GM23338 (cell line): ENCODE data around the gene CDYL. TPM values are rescaled to one million over a fixed set of nuclear protein-coding genes. Genes with fewer than 3 reads are reported as not detected.

Source experiments
- ATAC-seq: fragments of 200-7000 bp; cut with Tn5 transposase; 3 replicates; pipeline ENCODE4 v1.9.1; 2020
- DNase-seq: peaks from one replicate; pipeline ENCODE4 v3.0.0-alpha.2; 2015; ENCODE audit warnings: low spot score
- H2AFZ ChIP-seq: fragments of 200-600 bp; sonication (generic); 2 replicates; pipeline ENCODE4 v1.8.0; 2016; ENCODE audit warnings: antibody characterized with exemption, mild to moderate bottlenecking, moderate library complexity
- H3F3A ChIP-seq: fragments of 200-600 bp; sonication (generic); replicated peaks from 2 replicates; pipeline ENCODE4 v1.8.0; 2017; ENCODE audit warnings: antibody characterized with exemption, mixed run types, low read depth
- H3K27ac ChIP-seq: fragments of 200-600 bp; sonication (generic); 2 replicates; pipeline ENCODE4 v1.6.1; 2016; ENCODE audit warnings: low read depth
- H3K27me3 ChIP-seq: fragments of 200-600 bp; sonication (generic); 2 replicates; pipeline ENCODE4 v1.8.0; 2016; ENCODE audit warnings: mild to moderate bottlenecking, mixed run types, moderate library complexity; ENCODE audit not compliant: insufficient read depth
- H3K36me3 ChIP-seq: fragments of 200-600 bp; sonication (generic); 2 replicates; pipeline ENCODE4 v1.8.0; 2016; ENCODE audit warnings: mild to moderate bottlenecking; ENCODE audit not compliant: insufficient read depth
- H3K4me1 ChIP-seq: fragments of 200-600 bp; sonication (generic); 2 replicates; pipeline ENCODE4 v1.8.0; 2016; ENCODE audit warnings: mild to moderate bottlenecking, moderate library complexity; ENCODE audit not compliant: insufficient read depth
- H3K4me2 ChIP-seq: fragments of 200-600 bp; sonication (generic); 2 replicates; pipeline ENCODE4 v1.7.1; 2017; ENCODE audit warnings: mixed run types
- H3K4me3 ChIP-seq: fragments of 200-600 bp; sonication (generic); 2 replicates; pipeline ENCODE4 v1.6.1; 2016; ENCODE audit warnings: mixed run types
- H3K79me2 ChIP-seq: fragments of 200-600 bp; sonication (generic); replicated peaks from 2 replicates; pipeline ENCODE4 v1.8.0; 2017; ENCODE audit warnings: mild to moderate bottlenecking; ENCODE audit not compliant: insufficient read depth
- H3K9me2 ChIP-seq: fragments of 200-600 bp; sonication (generic); 2 replicates; pipeline ENCODE4 v1.8.0; 2017; ENCODE audit not compliant: insufficient read depth
- H4K20me1 ChIP-seq: fragments of 200-600 bp; sonication (generic); replicated peaks from 2 replicates; pipeline ENCODE4 v1.8.0; 2017; ENCODE audit warnings: mild to moderate bottlenecking; ENCODE audit not compliant: insufficient read depth
- H3K27ac Mint-ChIP-seq: 2 replicates; pipeline ENCODE4 v1.8.0; 2020; ENCODE audit warnings: inconsistent platforms, mild to moderate bottlenecking, moderate library complexity, mixed read lengths
- H3K27me3 Mint-ChIP-seq: 3 replicates; pipeline ENCODE4 v1.8.0; 2022; ENCODE audit warnings: low read depth, mild to moderate bottlenecking, moderate library complexity, mixed read lengths, inconsistent platforms; ENCODE audit not compliant: insufficient read depth, poor library complexity
- H3K36me3 Mint-ChIP-seq: 3 replicates; pipeline ENCODE4 v1.8.0; 2021; ENCODE audit warnings: low read depth, mild to moderate bottlenecking, inconsistent platforms, moderate library complexity, mixed read lengths
- H3K4me1 Mint-ChIP-seq: 3 replicates; pipeline ENCODE4 v1.8.0; 2020; ENCODE audit warnings: mild to moderate bottlenecking, inconsistent platforms, mixed read lengths
- H3K4me3 Mint-ChIP-seq: 3 replicates; pipeline ENCODE4 v1.8.0; 2021; ENCODE audit warnings: moderate library complexity, mild to moderate bottlenecking, inconsistent platforms, mixed read lengths
- H3K9me3 Mint-ChIP-seq: 3 replicates; pipeline ENCODE4 v1.8.0; 2020; ENCODE audit warnings: moderate library complexity, mild to moderate bottlenecking, inconsistent platforms, mixed read lengths
- EZH2 ChIP-seq: fragments of 200-600 bp; sonication (generic); IDR thresholded peaks from one replicate; pipeline ENCODE4 v1.8.0; 2017; ENCODE audit warnings: antibody characterized with exemption, mild to moderate bottlenecking, low read depth; ENCODE audit not compliant: unreplicated experiment
- NANOG ChIP-seq: IDR thresholded peaks from 2 replicates; pipeline ENCODE4 v1.6.1; 2016; ENCODE audit warnings: antibody characterized with exemption, borderline replicate concordance
- polyA plus RNA-seq: library from polyadenylated mRNA; unstranded; fragments of >200 nt; fragmentation: Nextera tagmentation; extraction: Ambion mirVana; gene quantifications from 2 replicates; pipeline ENCODE4 v1.2.1, GENCODE V29; 2016
- total RNA-seq: library from RNA; depleted of rRNA; stranded (reverse); fragments of >200 nt; shearing (Covaris generic); gene quantifications from 2 replicates; pipeline ENCODE4 v1.2.3, GENCODE V29; 2014
- TF ChIP-seq, protein P1 (sequence below): fragments of 250-450 bp; sonication (Bioruptor Pico); IDR thresholded peaks from 2 replicates; pipeline ENCODE4 v1.5.0; 2020; ENCODE audit warnings: mild to moderate bottlenecking, moderate library complexity
- TF ChIP-seq, protein P2 (sequence below): IDR thresholded peaks from 2 replicates; pipeline ENCODE4 v1.6.1; 2016; ENCODE audit warnings: antibody characterized with exemption

CDYL gene
- total and polyA plus RNA-seq, 2 experiments from 2014 or later = 67.2 to 128 TPM

DNA sequence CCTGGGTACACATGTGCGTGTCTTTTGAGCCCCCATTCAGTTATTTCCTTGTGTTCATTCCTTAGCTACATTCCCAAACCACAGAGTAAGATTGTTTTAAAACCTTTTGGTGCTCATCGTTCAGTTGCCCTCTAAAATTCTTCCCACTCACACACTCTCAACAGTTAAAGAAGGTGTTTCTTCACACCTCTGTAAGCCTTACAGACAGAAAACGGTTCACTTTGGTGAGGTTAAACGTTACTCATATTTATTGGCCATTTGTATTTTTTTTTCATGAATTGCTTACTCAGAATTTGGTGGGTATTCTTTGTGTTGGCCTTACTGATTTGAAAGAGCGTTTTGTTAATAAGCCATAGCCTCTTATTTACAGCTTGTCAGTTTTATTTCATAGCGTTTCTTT is 97.7 kb downstream of the CDYL start (continued):
- TF ChIP-seq, protein P1, sequence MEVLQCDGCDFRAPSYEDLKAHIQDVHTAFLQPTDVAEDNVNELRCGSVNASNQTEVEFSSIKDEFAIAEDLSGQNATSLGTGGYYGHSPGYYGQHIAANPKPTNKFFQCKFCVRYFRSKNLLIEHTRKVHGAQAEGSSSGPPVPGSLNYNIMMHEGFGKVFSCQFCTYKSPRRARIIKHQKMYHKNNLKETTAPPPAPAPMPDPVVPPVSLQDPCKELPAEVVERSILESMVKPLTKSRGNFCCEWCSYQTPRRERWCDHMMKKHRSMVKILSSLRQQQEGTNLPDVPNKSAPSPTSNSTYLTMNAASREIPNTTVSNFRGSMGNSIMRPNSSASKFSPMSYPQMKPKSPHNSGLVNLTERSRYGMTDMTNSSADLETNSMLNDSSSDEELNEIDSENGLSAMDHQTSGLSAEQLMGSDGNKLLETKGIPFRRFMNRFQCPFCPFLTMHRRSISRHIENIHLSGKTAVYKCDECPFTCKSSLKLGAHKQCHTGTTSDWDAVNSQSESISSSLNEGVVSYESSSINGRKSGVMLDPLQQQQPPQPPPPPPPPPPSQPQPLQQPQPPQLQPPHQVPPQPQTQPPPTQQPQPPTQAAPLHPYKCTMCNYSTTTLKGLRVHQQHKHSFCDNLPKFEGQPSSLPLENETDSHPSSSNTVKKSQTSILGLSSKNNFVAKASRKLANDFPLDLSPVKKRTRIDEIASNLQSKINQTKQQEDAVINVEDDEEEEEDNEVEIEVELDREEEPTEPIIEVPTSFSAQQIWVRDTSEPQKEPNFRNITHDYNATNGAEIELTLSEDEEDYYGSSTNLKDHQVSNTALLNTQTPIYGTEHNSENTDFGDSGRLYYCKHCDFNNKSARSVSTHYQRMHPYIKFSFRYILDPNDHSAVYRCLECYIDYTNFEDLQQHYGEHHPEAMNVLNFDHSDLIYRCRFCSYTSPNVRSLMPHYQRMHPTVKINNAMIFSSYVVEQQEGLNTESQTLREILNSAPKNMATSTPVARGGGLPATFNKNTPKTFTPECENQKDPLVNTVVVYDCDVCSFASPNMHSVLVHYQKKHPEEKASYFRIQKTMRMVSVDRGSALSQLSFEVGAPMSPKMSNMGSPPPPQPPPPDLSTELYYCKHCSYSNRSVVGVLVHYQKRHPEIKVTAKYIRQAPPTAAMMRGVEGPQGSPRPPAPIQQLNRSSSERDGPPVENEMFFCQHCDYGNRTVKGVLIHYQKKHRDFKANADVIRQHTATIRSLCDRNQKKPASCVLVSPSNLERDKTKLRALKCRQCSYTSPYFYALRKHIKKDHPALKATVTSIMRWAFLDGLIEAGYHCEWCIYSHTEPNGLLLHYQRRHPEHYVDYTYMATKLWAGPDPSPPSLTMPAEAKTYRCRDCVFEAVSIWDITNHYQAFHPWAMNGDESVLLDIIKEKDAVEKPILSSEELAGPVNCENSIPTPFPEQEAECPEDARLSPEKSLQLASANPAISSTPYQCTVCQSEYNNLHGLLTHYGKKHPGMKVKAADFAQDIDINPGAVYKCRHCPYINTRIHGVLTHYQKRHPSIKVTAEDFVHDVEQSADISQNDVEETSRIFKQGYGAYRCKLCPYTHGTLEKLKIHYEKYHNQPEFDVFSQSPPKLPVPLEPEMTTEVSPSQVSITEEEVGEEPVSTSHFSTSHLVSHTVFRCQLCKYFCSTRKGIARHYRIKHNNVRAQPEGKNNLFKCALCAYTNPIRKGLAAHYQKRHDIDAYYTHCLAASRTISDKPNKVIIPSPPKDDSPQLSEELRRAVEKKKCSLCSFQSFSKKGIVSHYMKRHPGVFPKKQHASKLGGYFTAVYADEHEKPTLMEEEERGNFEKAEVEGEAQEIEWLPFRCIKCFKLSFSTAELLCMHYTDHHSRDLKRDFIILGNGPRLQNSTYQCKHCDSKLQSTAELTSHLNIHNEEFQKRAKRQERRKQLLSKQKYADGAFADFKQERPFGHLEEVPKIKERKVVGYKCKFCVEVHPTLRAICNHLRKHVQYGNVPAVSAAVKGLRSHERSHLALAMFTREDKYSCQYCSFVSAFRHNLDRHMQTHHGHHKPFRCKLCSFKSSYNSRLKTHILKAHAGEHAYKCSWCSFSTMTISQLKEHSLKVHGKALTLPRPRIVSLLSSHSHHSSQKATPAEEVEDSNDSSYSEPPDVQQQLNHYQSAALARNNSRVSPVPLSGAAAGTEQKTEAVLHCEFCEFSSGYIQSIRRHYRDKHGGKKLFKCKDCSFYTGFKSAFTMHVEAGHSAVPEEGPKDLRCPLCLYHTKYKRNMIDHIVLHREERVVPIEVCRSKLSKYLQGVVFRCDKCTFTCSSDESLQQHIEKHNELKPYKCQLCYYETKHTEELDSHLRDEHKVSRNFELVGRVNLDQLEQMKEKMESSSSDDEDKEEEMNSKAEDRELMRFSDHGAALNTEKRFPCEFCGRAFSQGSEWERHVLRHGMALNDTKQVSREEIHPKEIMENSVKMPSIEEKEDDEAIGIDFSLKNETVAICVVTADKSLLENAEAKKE = no peak

DNA sequence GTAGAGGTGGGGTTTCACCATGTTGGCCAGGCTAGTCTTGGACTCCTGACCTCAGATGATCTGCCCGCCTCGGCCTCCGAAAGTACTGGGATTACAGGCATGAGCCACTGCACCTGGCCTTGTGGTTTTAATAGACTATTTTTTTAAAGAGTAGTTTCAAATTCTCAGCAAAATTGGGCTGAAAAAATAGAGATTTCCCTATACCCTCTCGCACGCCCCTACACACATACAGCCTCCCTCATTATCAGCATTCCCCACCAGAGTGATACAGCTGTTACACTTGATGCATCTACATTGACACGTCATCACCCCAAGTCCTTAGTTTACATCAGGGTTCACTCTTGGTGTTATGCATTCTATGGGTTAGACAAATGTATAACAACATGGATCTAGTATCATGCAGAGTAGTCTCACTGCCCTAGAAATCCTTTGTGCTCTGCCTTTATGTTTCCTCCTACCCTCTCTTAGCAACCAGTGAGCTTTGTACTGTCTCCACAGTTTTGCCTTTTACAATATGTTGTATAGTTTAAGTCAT is 103.6 kb downstream of the CDYL start:
- Mint-ChIP-seq H3K9me3 (no peaks in the 10 kb centered on the region), H3K27ac (peak overlapping the region; percentile 49; the same call in 1 of the 2 replicates), H3K4me1 (peaks cover 61% of the 10 kb centered on the region), H3K36me3 (no peaks in the 10 kb centered on the region), H3K4me3 (no peak overlapping the region), H3K27me3 (peaks cover 4% of the 10 kb centered on the region)
- Histone ChIP-seq H3K27me3 (no peaks in the 10 kb centered on the region), H3F3A (no peaks in the 10 kb centered on the region), H4K20me1 (peaks cover 61% of the 10 kb centered on the region), H3K36me3 (no peaks in the 10 kb centered on the region), H3K27ac (no peak overlapping the region), H3K4me3 (no peak overlapping the region), H3K4me1 (peaks cover 19% of the 10 kb centered on the region), H3K9me2 (no peaks in the 10 kb centered on the region), H3K4me2 (no peak overlapping the region), H2AFZ (no peak overlapping the region), H3K79me2 (peaks cover 100% of the 10 kb centered on the region)
- ATAC-seq (peak; percentile 10), DNase-seq (no peak)
- no peak for TF ChIP-seq NANOG
- TF ChIP-seq, protein P1 = no peak
- TF ChIP-seq, protein P2, sequence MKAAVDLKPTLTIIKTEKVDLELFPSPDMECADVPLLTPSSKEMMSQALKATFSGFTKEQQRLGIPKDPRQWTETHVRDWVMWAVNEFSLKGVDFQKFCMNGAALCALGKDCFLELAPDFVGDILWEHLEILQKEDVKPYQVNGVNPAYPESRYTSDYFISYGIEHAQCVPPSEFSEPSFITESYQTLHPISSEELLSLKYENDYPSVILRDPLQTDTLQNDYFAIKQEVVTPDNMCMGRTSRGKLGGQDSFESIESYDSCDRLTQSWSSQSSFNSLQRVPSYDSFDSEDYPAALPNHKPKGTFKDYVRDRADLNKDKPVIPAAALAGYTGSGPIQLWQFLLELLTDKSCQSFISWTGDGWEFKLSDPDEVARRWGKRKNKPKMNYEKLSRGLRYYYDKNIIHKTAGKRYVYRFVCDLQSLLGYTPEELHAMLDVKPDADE = no peak
- TF ChIP-seq EZH2 = no peak
